Testis (tissue), 2 donors: ENCODE data around the gene ANO1.

Source experiments
- CTCF ChIP-seq, 3 experiments: fragments of 450-650 bp in 2 of 3; fragments of 200-600 bp in 1 of 3; sonication (generic) in 1 of 3; IDR thresholded peaks; one replicate each; pipeline ENCODE4 v1.5.1; 2016 to 2019; ENCODE audit warnings: antibody characterized with exemption in 3 of 3, mild to moderate bottlenecking in 2 of 3, moderate library complexity in 1 of 3
- POLR2A ChIP-seq: fragments of 450-650 bp; IDR thresholded peaks from one replicate; pipeline ENCODE4 v1.6.1; 2017; ENCODE audit warnings: antibody characterized with exemption, mild to moderate bottlenecking, moderate library complexity

GRCh38 chr11:70080763-70081162 lies 2.6 kb downstream of the ANO1 start:
- no peak for TF ChIP-seq CTCF (IDR thresholded peaks at IDR 0.05)
- TF ChIP-seq POLR2A, result no peak
